ENCODE data around the gene GRP. TPM values are rescaled to one million over a fixed set of nuclear protein-coding genes. Genes with fewer than 3 reads are reported as not detected.

GRP gene
- total and polyA plus RNA-seq, 4 donors: 18.3 TPM; not detected in 3

DNA sequence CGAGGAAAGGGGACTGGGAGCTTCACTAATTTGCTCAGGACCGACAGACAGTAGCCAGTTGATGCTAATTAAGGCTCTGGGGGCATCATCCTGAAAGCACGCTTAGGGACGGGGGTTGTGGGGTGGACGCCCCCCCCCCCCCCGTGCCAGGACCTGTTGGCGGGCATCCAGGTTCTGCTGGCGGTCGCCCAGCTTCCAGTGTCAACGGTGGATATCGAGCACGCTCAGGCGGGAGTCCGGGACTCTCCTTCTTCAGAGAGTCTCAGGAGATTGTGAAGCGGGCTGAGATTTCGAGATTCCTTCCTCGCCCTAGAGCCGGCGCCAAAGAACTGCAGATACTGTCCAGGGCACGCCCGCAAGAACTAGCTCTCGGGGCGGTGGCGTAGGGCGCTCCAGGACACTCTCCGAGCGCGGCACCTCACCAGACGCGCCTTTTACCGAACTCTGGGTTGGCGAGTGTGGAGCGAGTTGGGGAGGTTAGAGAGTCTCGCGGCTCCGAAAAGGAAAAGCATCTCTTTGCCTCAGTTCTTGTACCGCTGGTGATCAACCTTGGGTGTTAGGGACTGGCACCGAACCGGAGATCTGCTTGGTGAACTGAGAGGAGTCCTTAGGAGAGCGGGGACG lies 47.7 kb downstream of the GRP start:
- H3K9me3 ChIP-seq (ENCODE audit: control insufficient read depth, low read length): no peaks in the 10 kb centered on the region
- 2% methylated on average over 38 to 41 of the region's 41 CpGs for WGBS, 2 donors
- intact Hi-C loops (cut with DNase I): no loop called here
- no peaks in the 10 kb centered on the region for H3K4me1 ChIP-seq (ENCODE audit: control insufficient read depth in 1 of 2, insufficient read depth in 2 of 2, low read length in 2 of 2)
- H3K27me3 ChIP-seq (ENCODE audit: control insufficient read depth in 1 of 2, insufficient read depth in 2 of 2, low read length in 1 of 2): peaks cover 1 to 4% of the 10 kb centered on the region in 2 donors
- no peaks in the 10 kb centered on the region for H3K36me3 ChIP-seq (ENCODE audit: control insufficient read depth in 1 of 2, insufficient read depth in 2 of 2, low read length in 1 of 2)
- no peak overlapping the region for H3K27ac ChIP-seq (ENCODE audit: low read depth in 1 of 2, low read length in 2 of 2)
- no peak for DNase-seq
- ATAC-seq (ENCODE audit: low FRiP score): no peak
- H3K4me3 ChIP-seq (ENCODE audit: low read length in 2 of 2): no peak overlapping the region

DNA sequence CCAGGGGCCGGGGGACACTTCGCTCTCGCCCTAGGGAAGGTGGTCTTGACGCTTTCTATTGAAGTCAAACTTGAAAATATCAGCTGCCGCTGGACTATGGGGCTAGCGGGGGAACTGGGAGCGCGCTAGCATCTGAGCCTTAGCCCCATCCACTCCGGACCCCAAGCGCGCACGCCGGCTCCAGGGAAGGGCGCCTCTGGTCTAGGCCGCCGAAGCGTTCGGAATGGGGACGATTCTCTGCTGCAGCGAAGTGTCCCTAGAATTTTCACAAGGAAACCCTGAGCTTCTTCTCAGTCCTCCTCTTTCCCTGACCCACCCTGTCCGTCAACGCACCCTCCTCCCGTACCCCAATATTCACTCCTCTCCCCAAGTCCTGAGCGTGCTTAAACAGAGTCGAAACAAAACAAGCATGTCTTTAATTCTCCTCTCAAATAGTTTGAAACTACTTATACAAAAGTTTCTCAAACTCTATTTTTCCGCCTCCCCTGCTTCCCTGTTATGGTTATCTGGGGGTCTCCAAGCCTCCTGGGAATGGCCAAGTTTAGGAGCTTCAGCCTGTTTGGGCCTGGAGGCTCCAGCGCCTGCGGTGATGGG lies 48.3 kb downstream of the GRP start:
- Histone ChIP-seq H3K4me3 (ENCODE audit: low read length in 2 of 2) (no peak overlapping the region), H3K27ac (ENCODE audit: low read depth in 1 of 2, low read length in 2 of 2) (no peak overlapping the region), H3K9me3 (ENCODE audit: control insufficient read depth, low read length) (no peaks in the 10 kb centered on the region), H3K4me1 (ENCODE audit: control insufficient read depth in 1 of 2, insufficient read depth in 2 of 2, low read length in 2 of 2) (no peaks in the 10 kb centered on the region), H3K36me3 (ENCODE audit: control insufficient read depth in 1 of 2, insufficient read depth in 2 of 2, low read length in 1 of 2) (no peaks in the 10 kb centered on the region), H3K27me3 (ENCODE audit: control insufficient read depth in 1 of 2, insufficient read depth in 2 of 2, low read length in 1 of 2) (peaks cover 1 to 4% of the 10 kb centered on the region in 2 donors)
- no peak for DNase-seq
- intact Hi-C loops (cut with DNase I): no loop called here
- 5 to 6% methylated on average over 27 to 28 of the region's 28 CpGs for WGBS, 2 donors
- no peak for ATAC-seq (ENCODE audit: low FRiP score)

DNA sequence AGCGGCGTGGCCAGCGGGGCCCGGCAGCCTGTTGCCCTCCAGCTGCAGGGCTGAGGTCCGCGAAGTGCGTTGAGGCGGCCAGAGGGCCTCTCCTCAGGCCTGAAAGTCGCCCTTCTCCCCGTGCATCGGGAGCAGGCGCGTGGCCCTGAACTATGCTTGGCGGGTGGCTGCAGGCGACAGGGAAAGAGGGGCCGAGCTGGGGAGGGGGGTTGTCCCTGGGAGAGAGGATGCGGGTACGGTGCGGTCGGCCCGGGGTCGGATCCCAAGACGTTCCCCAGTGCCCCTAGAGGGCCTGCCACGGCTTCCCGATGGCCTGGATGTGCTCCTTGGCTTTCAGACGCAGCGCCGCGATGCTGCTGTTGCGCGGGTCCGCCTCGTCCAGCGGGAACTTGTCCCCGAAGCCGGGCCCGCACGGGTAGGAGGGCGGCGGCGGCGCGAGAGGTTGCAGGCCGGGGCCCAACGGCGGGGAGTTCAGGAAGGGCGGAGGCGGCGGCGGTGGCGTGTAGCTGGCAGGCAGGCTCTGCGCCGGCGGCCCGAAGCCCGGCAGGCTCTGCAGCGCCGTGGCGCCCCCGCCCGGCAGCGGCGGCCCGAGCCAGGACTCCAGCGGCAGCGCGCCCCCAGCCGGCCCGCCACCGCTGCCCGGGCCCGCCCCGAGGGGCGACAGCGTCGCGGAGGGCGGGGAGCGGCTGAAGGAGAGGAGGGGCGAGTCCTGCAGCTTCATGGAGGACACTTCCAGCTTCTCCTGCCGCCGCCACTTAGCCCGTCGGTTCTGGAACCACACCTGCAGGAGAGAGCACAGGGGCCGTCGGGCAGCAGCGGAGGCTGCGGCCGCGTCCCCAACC lies 49.0 kb downstream of the GRP start:
- 1 to 2% methylated on average over 62 to 90 of the region's 90 CpGs for WGBS, 2 donors
- peak overlapping the region in 1 of 2 donors; percentile 3 for H3K4me3 ChIP-seq (ENCODE audit: low read length in 2 of 2)
- peak; percentile 16 for ATAC-seq (ENCODE audit: low FRiP score)
- DNase-seq: no peak
- no peaks in the 10 kb centered on the region for H3K4me1 ChIP-seq (ENCODE audit: control insufficient read depth in 1 of 2, insufficient read depth in 2 of 2, low read length in 2 of 2)
- H3K27me3 ChIP-seq (ENCODE audit: control insufficient read depth in 1 of 2, insufficient read depth in 2 of 2, low read length in 1 of 2): peaks cover 1 to 4% of the 10 kb centered on the region in 2 donors
- H3K9me3 ChIP-seq (ENCODE audit: control insufficient read depth, low read length): no peaks in the 10 kb centered on the region
- no peak overlapping the region for H3K27ac ChIP-seq (ENCODE audit: low read depth in 1 of 2, low read length in 2 of 2)
- no peaks in the 10 kb centered on the region for H3K36me3 ChIP-seq (ENCODE audit: control insufficient read depth in 1 of 2, insufficient read depth in 2 of 2, low read length in 1 of 2)
- intact Hi-C loops (cut with DNase I): no loop called here

DNA sequence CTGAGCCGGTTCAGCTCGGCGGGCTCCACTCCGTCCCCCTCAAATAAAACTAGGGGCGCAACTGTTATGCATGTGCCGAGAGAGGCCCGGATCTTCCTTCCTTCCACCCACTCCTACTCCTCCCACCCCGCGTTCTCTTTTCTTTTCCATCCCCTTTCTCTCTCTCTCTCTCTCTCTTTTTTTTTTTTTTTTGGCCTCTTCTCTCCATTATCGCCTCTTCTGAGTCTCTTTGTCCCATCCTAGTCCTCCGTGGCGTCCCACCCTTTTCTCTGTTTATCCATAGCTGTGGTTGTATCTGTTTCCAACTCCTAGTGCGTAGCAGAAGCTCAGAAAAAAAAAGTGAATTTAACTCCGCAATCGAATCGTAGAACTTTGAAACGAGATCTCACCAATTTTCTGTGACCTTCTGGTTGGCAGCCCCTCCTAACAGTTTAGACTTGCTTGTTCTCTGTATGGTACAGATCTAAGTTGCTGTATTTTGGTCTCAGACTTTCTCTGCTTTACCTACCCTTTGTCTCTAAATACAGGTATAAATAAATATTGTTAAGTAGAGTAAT lies 49.7 kb downstream of the GRP start:
- H3K27me3 ChIP-seq (ENCODE audit: control insufficient read depth in 1 of 2, insufficient read depth in 2 of 2, low read length in 1 of 2): peaks cover 1 to 4% of the 10 kb centered on the region in 2 donors
- WGBS, 2 donors: 7 to 10% methylated on average over 16 to 17 of the region's 17 CpGs
- DNase-seq (no peak), ATAC-seq (ENCODE audit: low FRiP score) (no peak)
- no peaks in the 10 kb centered on the region for H3K9me3 ChIP-seq (ENCODE audit: control insufficient read depth, low read length)
- H3K4me3 ChIP-seq (ENCODE audit: low read length in 2 of 2): no peak overlapping the region
- H3K27ac ChIP-seq (ENCODE audit: low read depth in 1 of 2, low read length in 2 of 2): no peak overlapping the region
- no peaks in the 10 kb centered on the region for H3K4me1 ChIP-seq (ENCODE audit: control insufficient read depth in 1 of 2, insufficient read depth in 2 of 2, low read length in 2 of 2)
- no peaks in the 10 kb centered on the region for H3K36me3 ChIP-seq (ENCODE audit: control insufficient read depth in 1 of 2, insufficient read depth in 2 of 2, low read length in 1 of 2)
- intact Hi-C loops (cut with DNase I): no loop called here

DNA sequence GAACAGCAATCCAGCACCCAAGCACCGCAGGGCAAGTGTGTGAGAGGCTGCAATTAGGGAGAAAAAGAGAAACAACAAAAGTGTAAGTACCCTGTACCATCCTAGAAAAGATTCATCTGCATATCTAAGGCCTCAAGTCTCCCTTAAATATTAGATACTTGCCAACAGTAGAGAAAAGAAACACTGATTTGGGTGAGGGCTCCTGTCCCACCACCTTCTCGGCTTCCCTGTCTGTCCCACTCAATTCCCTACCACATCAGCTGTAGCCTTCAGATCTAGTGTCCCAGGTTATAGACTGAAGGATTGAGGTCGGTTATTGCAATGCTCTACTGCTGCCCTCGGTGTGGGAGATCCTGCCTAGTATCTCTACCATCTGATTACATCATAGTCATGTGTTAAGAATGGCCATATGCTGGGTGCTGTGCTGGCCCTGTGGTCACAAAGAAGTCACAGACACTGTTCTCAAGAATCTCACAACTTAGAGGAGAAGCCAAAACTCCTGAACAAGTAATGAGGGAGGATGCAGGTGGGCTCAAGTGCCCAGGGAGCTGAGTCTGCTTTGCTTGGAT lies 50.8 kb downstream of the GRP start:
- intact Hi-C loops (cut with DNase I): no loop called here
- Histone ChIP-seq H3K36me3 (ENCODE audit: control insufficient read depth in 1 of 2, insufficient read depth in 2 of 2, low read length in 1 of 2) (no peaks in the 10 kb centered on the region), H3K4me1 (ENCODE audit: control insufficient read depth in 1 of 2, insufficient read depth in 2 of 2, low read length in 2 of 2) (no peaks in the 10 kb centered on the region), H3K27ac (ENCODE audit: low read depth in 1 of 2, low read length in 2 of 2) (no peak overlapping the region), H3K4me3 (ENCODE audit: low read length in 2 of 2) (no peak overlapping the region), H3K27me3 (ENCODE audit: control insufficient read depth in 1 of 2, insufficient read depth in 2 of 2, low read length in 1 of 2) (peaks cover 1 to 4% of the 10 kb centered on the region in 2 donors), H3K9me3 (ENCODE audit: control insufficient read depth, low read length) (no peaks in the 10 kb centered on the region)
- ATAC-seq (ENCODE audit: low FRiP score) (no peak), DNase-seq (no peak)
- WGBS, 2 donors: 40 to 51% methylated on average over 4 of the region's 4 CpGs

DNA sequence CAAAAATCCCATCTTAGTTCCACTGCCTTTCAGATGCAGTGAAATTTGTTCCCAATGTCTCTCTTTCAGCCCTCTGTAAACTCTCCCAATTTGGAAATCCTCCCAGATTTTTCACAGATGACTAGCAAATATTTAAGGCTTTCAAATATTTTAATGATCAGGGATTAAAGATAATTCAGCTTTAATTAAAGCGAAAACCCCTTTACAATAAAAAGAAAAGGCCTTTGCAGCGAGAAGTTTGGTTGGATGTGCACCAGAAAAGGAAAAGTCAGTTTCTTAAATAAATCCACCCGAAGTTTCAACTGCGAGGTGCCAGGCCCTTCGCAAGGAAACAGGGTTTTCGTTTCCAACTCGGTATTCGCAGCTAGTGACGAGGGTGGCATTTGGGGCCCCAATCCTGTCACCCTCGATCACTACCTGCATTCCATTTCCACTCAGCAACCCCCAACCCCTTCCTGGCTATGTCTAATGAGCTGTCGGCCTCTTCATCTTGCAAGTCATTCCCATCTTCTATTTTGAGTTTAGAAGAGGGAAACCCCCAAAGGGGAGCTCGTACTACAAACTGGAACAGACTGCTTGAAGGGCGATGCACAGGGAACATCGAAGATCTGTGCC lies 51.8 kb downstream of the GRP start:
- intact Hi-C loops (cut with DNase I): no loop called here
- 23 to 27% methylated on average over 14 of the region's 14 CpGs for WGBS, 2 donors
- Histone ChIP-seq H3K27me3 (ENCODE audit: control insufficient read depth in 1 of 2, insufficient read depth in 2 of 2, low read length in 1 of 2) (peaks cover 0 to 4% of the 10 kb centered on the region in 2 donors), H3K36me3 (ENCODE audit: control insufficient read depth in 1 of 2, insufficient read depth in 2 of 2, low read length in 1 of 2) (no peaks in the 10 kb centered on the region), H3K4me3 (ENCODE audit: low read length in 2 of 2) (no peak overlapping the region), H3K27ac (ENCODE audit: low read depth in 1 of 2, low read length in 2 of 2) (no peak overlapping the region), H3K9me3 (ENCODE audit: control insufficient read depth, low read length) (no peaks in the 10 kb centered on the region), H3K4me1 (ENCODE audit: control insufficient read depth in 1 of 2, insufficient read depth in 2 of 2, low read length in 2 of 2) (no peaks in the 10 kb centered on the region)
- no peak for DNase-seq
- no peak for ATAC-seq (ENCODE audit: low FRiP score)

DNA sequence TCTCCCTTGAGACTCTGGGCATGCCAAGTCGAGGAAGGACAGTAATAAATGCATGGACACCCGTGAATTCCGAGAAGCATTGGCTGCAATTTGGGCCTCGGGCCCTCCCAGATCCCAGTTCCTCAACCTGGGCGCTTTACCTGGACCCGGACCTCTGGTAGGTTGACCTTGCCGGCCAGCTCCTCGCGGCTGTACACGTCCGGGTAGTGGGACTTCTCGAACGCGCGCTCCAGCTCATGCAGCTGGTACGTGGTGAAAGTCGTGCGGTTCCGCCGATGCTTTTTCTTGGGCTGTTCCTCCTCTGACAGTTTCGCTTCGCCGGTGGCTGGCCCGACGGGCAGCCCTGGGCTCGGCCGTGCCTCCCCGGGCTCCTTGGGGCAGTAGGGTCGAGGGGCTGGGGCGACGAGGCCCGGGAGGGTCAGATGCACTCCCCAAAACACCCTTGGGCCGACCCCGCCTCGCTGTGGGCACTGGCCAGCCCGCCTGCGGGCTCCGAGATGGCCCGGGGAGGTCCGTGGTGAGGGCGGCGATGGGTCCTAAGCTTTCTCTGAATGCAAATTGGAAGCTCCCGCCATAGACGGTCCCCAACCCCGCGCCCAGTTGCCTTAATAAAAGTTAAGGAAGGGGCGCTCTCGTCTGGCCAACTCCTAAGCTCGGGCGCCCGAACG lies 52.4 kb downstream of the GRP start:
- H3K36me3 ChIP-seq (ENCODE audit: control insufficient read depth in 1 of 2, insufficient read depth in 2 of 2, low read length in 1 of 2): no peaks in the 10 kb centered on the region
- H3K4me3 ChIP-seq (ENCODE audit: low read length in 2 of 2): no peak overlapping the region
- no peak overlapping the region for H3K27ac ChIP-seq (ENCODE audit: low read depth in 1 of 2, low read length in 2 of 2)
- 2% methylated on average over 51 to 52 of the region's 52 CpGs for WGBS, 2 donors
- no peaks in the 10 kb centered on the region for H3K4me1 ChIP-seq (ENCODE audit: control insufficient read depth in 1 of 2, insufficient read depth in 2 of 2, low read length in 2 of 2)
- no peaks in the 10 kb centered on the region for H3K9me3 ChIP-seq (ENCODE audit: control insufficient read depth, low read length)
- peaks cover 0 to 3% of the 10 kb centered on the region in 2 donors for H3K27me3 ChIP-seq (ENCODE audit: control insufficient read depth in 1 of 2, insufficient read depth in 2 of 2, low read length in 1 of 2)
- ATAC-seq (ENCODE audit: low FRiP score): no peak
- intact Hi-C loops (cut with DNase I): no loop called here
- DNase-seq: no peak

Data from aorta (tissue), 5 donors.